ENCODE data around the gene HIC1.

The HIC1 gene

DNA sequence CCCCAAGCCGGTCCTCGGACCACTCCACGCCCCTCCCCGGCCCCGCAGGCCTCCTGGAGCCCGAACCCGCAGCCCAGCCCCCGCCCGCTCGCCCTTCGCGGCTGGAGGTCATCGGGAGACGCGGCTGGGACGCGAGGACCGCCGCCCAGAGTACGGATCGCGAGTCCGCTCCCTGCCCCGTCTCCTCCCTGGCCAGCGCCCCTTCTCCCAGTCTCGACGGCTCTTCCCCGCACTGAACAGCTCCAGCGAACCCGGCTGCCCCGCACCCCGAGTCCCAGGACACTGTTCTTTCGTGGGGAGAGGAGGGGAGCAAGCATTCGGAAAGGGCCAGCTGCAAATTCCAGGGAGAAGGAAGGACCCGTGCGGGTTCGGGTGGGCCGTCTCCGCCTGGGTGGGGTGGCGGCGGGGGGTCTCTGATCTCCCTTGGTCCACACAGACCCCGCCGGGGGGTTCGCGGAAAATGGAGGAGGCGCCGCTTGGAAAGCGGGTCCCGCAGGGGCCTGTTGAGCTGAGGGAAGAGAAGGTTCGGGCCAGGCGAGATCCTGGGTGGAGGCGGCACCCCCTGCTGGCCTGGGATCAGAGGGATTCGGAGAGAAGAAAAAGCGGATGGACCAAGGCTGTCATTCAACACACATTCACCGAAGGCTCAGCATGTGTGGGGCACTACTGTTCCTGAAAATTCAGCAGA, 29.1 kb upstream of the HIC1 start:
- DNase-seq, result peak in 3 of 14 donors; percentile 15 to 46 (median 29)

DNA sequence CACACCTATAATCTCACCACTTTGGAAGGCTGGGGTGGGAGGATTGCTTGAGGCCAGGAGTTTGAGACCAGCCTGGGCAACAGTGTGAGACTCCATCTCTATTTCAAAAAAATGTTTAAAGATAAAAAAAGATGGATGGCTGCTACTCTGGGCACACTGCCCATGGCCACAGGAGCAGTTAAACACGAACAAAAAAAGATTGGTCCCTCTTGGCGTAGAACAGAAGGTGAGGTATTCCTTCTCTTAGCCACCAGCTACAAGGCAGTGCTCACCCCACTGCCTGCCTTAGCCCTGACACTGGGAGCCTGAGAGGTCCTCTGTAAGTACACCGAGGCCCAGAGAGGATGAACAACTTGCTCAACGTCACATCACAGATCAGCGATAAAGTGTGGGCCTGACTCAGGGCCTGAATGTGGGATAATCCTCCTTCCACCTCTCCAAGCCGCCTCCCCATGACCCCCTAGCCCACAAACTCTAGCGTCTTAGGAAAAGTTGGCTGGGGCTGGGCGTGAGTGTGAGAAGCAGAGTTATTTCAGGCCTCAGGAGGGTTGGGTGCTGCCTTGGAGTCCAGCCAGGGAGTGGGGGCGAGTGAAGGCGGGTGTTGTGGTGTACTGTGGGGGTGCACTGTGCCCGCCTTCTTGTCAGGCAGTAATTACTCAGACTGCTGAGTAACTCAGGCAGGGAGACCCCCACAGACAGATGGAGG, 27.2 kb upstream of the HIC1 start:
- no peak for DNase-seq

DNA sequence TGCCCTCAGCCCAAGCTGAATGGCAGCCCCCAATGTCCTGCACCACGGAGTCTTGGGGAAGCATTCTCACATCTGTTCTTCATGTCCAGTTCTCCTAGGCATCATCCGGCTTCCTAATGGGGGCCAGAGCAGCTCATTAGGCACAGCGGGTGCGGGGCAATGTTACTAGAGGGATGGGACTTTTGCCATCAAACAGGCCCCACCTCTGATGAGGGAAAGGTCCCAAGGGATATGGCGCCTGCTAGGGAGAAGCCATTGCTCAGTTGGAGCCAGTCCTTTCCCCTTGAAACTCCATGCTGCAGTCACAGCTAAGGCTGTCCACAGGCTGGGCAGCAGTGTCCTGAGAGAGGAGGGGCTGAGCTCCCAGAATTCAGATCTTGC, 26.7 kb upstream of the HIC1 start:
- DNase-seq, result no peak

DNA sequence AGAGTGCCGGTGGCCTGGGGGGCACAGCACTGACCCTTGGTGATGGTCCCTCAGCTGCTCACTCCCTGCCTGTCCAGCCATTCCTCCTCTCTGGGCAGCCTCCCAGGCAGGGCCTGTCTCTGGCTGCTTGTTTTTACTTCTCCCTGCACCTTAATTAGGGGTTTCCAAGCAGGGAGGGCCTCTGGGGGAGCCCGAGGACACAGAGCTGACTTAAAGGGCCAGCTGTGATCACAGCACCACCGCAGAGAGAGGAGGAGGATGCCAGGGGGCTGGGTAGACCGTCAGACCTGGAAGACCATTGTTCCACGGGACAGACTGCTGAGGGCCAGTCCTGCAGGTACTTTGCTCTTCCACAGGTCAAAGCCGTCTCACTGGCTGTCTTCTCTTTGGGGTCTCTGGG, 26.2 kb upstream of the HIC1 start:
- DNase-seq, result no peak

DNA sequence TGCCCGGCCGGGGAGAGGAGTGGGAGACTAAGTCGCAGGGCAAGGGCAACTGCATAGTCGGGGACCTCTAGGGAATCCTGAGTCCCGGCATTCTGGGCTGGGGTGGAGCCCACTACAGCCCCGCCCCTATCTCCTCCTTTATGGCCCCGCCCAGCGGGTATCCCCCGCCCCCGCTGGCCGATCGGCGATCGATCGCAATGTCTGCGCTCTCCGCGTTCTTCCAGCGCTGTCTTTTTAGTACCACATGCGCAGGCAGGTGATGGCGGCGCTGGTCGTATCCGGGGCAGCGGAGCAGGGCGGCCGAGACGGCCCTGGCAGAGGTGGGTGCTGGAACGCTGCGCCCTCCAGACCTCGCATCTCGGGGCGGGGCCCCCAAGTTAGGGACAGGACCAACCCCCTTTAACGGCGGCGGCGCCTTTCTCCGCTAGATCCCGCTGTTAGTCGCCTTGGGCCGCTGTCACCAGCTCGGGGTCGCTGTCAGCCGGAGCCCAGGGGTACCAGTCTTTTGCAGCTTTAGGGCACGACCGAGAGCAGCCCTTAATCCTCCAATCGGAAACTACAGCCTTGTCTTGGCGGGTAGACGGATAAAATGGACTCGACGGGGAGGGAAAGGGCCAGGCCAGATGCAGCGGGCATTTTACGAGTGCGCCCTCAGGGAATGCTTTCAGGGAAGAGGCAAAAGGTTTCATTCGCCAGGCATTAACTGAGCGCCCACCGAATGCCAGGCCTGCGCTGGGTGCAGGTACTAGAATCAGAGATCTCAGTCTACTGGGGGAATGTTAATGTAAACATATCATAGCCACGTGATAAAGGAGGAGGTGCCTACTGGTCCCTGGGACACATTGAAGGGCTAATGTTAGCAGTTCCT, 24.8 kb upstream of the HIC1 start, which contains the start of gene DPH1:
Gene DPH1 (plus strand): TSS at position 243 of the 868 bp plus-strand sequence. CDS start 17 bp downstream, at position 260.
- DNase-seq, result peak in 13 of 14 donors; percentile 37 to 91 (median 81)

DNA sequence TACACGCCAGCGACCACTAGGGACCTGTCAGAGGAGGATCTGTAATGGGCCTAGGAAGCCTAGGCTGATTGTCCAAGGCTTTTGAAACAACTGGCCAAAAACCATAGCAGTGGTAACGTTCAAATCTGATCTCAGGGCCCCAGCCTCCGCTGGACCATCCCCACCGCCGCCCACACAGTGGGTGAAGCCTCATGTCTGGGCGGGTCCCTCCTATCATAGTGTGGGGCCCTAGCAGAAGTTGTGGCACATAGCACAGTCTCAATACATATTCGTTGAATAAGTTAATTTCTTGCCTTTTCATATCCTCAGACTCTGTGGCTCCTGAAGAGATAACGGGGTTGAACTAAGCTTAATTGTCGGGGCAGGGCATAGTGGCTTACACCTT, 24.1 kb upstream of the HIC1 start:
- no peak for DNase-seq

DNA sequence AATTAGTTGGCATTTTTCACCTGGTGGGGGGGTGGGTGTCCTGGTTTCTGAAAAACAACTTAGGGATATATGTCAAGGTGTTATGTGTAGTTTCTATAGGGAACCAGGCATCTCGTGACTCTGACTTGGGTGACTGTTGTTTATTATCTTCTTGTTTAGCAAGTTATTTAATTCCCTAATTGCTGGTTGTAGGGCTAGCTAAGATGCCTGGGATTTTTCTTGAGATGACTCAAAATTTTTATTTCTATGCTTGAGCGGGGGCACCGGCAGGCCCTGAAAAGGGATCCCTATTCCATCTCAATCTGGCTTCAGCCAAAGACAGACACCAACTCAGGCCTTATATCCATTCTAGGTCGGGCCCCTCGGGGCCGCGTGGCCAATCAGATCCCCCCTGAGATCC, 21.8 kb upstream of the HIC1 start:
- DNase-seq, result no peak

DNA sequence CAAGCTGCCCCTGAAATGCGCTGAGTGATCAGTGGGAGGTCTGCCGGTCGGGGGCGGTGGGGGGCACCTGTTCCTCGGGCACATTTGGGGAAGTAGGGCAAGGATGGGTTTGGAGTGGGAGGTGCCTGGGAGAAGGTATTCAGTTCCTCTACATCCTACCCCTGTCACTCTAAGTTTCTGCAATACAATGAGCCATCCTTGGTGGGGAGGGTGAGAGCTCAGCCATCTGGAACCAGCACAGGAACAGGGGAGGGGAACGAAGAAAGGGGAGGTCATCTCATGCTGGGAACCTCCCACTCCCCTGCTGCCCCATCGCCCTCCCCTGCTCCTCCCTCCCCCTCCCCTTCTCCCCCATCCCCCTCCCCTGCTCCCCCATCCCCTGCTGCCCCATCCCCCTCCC, 20.7 kb upstream of the HIC1 start:
- no peak for DNase-seq

DNA sequence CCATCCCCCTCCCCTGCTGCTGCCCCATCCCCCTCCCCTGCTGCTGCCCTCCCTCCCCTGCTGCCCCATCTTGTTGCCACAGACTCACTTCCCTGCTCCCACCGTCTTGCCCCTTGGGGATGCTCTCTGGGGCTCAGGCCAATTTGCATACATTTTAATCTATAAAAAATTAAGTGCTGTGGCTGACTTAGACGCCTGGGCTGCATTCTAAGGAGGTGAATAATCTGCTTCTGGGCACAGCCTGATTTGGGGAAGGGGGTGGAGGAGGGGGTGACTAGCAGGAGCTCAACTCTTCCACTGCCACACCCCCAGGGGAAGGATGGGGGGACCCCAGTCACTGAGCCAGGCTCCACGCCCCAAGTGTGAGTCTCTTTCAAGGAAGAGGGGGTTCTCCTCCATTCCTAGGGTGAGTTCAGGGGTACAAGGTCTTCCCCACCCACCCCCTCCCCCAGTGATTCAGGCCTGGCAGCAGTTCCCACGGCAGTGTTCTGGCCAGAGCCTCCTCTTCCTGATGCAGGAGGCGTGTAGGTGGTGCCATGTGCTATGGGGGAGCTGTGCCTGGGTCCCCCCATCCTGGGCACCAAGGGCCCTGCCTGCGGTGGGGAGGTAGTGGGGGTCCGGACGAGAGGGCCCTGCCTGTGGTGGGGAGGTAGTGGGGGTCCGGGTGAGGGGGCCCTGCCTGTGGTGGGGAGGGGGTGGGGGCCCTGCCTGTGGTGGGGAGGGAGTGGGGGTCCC, 19.9 kb upstream of the HIC1 start:
- DNase-seq, result no peak

DNA sequence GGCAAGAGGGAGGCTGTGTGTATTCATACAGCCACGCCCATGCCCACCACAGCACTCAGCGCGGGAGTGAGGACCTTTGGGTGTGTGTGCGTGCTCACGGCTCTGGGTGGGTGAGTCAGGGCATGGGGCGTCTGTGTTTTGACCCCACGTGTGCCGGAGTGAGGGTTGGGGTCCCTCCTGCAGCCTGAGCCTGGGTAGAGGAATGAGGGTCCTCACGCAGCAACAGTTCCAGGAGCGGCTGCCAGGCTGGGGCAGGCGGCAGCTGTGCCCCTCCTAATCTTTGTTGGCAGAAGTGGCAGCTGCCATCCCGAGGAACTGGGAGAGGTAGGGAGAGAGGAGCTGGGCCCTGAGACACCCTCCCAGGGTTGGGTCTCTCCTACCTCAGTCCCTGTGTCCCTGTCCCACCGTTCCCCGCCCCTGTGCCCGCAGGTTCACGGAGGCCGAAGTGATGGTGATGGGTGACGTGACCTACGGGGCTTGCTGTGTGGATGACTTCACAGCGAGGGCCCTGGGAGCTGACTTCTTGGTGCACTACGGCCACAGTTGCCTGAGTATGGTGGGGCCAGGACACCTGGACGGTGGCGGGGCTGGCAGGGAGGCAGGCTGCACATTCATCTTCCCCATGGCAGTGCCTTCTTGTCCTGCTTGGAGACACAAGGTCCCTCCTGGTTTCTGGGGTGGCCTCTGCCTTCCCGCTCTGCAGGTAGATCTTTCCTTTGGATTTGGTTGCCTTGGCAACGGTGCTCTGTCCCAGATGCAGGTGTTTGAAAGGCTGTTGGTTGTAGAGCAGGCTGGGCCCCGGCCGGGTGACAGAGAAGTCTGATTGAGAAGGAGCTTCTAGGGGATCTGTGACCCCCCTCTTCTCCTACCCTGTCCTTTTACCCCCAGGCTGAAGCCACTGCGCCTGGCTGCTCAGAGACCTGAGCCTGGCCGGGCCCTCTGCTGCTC, 19.1 kb upstream of the HIC1 start:
- no peak for DNase-seq

DNA sequence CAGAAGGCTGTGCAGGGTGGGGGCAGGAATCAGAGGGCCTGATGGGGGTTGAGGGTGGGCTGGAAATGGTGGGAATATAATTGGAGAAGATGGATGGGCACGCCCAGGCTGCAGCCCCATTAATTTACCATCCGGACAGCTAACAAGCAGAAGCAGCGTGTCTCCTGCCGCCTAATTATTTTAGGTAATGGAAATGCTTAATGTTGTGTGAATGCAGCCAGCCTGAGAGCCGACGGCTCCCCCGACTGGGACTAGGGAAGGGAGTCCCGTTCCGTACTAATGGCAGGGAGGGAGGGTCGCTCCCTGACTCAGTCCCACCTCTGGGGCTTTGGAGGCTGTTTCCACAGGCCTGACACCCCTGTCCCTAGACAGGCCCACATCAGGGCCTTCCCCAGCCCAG, 17.7 kb upstream of the HIC1 start:
- no peak for DNase-seq

DNA sequence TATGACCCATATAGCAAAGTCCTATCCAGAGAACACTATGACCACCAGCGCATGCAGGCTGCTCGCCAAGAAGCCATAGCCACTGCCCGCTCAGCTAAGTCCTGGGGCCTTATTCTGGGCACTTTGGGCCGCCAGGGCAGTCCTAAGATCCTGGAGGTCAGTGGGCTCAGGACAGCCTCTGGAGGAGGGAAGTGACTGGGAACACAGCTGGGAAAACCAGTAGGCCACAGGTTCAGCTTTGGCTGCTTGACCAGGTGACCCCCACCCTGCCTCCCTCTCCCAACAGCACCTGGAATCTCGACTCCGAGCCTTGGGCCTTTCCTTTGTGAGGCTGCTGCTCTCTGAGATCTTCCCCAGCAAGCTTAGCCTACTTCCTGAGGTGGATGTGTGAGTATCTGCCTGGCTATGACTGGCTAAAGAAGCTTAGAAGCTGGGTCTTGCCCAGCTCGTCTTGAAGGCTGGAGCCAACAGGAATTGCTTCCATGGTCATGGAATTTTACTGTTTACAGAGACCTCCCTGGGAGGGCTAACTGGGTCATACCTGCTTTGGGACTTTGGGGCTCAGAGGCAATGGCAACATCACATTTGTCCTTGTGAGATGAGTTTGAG, 14.6 kb upstream of the HIC1 start:
- DNase-seq, result no peak

DNA sequence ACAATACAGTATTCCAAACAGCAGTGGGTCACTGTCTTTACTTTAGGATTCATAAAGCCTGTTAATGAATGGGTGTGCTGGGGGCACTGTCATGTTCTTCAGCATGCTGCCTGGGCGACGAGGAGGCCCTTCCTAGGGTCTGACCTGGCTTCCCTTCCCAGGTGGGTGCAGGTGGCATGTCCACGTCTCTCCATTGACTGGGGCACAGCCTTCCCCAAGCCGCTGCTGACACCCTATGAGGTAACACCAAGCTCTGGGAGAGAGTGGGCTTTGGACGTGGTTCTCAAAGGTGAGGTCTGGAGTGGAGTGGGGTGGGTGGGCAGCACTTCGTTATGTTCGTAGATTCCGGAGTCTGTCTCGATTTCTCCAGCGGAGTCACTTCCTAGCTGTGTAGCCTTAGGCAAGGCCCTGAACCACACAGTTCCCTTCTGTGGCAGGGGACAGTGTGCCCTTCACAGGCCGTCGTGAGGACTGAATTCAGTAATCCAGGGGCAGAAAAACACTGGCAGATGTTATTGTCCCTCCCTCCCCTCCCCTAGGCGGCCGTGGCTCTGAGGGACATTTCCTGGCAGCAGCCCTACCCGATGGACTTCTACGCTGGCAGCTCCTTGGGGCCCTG, 13.9 kb upstream of the HIC1 start:
- DNase-seq, result no peak

DNA sequence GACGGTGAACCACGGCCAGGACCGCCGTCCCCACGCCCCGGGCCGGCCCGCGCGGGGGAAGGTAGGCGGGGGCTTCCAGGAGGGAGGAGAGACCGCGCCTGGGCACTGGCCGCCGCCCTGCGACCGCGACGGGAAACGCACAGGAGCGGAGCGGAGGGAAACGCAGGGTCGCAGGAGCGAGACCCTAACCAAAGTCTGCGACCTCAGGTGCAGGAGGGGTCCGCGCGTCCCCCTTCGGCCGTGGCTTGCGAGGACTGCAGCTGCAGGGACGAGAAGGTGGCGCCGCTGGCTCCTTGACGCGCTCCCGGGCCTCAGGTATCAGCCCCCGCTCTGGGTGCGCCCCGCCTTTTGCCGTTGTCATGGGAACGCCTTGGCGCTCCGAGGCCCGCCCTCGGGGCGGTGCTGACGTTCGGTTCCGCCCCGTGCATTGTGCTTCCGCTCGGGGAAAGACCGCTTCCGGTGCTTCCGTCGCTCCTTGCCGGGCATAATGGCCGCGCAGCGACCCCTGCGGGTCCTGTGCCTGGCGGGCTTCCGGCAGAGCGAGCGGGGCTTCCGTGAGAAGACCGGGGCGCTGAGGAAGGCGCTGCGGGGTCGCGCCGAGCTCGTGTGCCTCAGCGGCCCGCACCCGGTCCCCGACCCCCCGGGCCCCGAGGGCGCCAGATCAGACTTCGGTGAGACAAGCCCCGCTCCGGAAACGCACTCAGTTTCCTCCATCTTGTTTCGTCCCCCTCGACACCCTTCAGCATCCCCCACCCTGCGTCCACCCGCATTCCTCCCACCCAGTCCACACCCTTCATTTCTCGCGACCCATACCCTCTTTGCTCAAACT, 13.1 kb upstream of the HIC1 start, which contains the start of gene OVCA2:
Gene OVCA2 (plus strand): TSS at position 462 of the 829 bp plus-strand sequence. CDS start 26 bp downstream, at position 488.
- peak; percentile 52 to 92 (median 82) for DNase-seq

DNA sequence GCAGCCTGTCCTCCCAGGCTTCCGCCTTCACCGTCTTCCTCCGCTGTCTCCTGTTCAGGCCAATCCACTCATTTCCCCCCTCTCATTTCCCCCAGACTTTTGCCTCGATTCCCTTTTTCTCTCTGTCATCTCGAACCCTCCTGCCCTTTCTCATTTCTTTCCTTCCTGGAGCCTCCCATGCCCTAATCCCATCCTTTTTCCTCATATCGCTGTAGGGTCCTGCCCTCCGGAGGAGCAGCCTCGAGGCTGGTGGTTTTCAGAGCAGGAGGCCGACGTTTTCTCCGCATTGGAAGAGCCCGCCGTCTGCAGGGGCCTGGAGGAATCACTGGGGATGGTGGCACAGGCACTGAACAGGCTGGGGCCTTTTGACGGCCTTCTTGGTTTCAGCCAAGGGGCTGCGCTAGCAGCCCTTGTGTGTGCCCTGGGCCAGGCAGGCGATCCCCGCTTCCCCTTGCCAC, 12.5 kb upstream of the HIC1 start:
- DNase-seq, result no peak

DNA sequence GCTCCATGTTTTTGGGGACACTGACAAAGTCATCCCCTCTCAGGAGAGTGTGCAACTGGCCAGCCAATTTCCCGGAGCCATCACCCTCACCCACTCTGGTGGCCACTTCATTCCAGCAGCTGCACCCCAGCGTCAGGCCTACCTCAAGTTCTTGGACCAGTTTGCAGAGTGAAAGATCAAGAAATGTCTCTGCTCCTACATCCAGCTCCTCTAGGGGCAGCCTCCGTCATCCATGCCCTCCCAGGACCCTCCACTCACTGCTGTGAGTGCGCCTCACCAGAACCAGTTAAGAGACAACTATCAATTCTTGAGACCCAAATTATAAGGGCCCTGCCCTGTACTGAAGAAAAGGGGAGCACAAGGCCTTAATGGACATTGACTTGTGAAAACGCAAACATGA, 12.0 kb upstream of the HIC1 start:
- no peak for DNase-seq

DNA sequence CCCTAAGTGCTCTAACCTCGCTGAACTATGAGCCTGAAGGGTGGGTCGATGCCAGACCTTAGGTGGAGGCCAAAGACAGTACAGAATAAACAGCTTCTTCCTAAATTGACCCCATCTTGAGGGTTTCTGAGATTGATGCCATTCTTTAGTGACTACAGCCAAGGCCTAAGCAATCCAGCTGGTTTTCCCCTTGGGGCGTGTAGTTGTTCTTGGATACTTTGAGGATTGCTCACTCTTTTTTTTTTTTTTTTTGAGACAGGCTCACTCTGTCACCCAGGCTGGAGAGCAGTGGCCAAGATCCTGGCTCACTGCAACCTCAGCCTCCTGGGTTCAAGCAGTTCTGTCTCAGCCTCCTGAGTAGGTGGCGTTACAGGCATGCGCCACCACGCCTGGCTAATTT, 11.1 kb upstream of the HIC1 start:
- DNase-seq, result no peak

DNA sequence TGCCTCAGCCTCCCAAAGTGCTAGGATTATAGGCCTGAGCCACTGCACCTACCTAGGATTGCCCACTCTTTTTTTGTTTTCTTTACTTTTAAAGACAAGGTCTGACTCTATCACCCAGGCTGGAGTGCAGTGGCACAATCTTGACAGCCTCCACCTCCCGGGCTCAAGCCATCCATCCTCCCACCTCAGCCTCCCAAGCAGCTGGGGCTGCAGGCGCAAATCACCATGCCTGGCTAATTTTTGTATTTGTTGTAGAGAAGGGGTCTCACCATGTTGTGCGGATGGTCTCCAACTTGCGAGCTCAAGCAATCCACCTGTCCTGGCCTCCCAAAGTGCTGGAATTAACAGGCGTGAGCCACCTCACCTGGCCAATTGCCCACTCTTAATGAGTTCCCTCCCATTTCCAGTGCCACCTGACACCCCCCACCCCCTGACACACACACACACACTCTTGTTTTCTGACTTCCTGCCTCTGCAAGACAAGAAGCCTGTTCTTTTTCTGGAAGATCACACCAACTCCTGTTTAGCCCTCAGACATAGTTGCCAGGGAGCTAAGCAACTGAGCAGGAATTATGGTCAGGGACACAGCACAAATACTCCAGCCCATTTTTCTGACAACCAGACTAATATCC, 10.5 kb upstream of the HIC1 start:
- no peak for DNase-seq

DNA sequence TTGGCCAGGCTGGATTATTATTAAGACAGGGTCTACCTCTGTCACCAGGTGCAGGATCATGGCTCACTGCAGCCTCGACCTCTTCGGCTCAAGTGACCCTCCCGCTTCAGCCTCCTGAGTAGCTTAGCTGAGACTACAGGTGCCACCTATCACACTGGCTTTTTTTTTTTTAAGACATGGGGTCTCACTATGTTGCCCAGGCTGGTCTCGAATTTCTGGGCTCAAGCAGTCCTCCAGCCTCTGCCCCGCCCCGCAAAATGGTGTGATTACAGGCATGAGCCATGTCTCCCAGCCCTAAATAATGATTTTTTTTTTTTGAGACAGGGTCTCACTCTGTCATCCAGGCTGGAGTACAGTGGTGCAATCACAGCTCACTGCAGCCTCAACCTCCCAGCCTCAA, 7.3 kb upstream of the HIC1 start:
- no peak for DNase-seq
